Prostate gland (tissue), 2 donors: ENCODE results near the gene GLO1.

Experiments
- POLR2AphosphoS5 ChIP-seq: sonication (generic); formaldehyde crosslinking; IDR thresholded peaks from one replicate; pipeline ENCODE4 v1.6.1; 2017; ENCODE audit warnings: antibody characterized with exemption
- TF ChIP-seq, protein P1 (sequence below), 4 experiments: fragments of 200-600 bp in 2 of 4; fragments of 450-650 bp in 2 of 4; sonication (generic) in 2 of 4; IDR thresholded peaks; 1 replicate in 3 of 4; 2 replicates in 1 of 4; pipeline ENCODE4 v1.5.1; 2016 to 2019; ENCODE audit warnings: antibody characterized with exemption in 4 of 4, mild to moderate bottlenecking in 2 of 4, moderate library complexity in 2 of 4

- TF ChIP-seq, protein P1, sequence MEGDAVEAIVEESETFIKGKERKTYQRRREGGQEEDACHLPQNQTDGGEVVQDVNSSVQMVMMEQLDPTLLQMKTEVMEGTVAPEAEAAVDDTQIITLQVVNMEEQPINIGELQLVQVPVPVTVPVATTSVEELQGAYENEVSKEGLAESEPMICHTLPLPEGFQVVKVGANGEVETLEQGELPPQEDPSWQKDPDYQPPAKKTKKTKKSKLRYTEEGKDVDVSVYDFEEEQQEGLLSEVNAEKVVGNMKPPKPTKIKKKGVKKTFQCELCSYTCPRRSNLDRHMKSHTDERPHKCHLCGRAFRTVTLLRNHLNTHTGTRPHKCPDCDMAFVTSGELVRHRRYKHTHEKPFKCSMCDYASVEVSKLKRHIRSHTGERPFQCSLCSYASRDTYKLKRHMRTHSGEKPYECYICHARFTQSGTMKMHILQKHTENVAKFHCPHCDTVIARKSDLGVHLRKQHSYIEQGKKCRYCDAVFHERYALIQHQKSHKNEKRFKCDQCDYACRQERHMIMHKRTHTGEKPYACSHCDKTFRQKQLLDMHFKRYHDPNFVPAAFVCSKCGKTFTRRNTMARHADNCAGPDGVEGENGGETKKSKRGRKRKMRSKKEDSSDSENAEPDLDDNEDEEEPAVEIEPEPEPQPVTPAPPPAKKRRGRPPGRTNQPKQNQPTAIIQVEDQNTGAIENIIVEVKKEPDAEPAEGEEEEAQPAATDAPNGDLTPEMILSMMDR (IDR thresholded peaks at IDR 0.05) = no peak
- peak; percentile 65 for TF ChIP-seq POLR2AphosphoS5
Observed at GRCh38 chr6:38722038-38722437, 19.1 kb upstream of the GLO1 start.
